Adrenal gland (tissue), 5 donors: Measurements from ENCODE around the gene TAF4.

Experiments
- CTCF ChIP-seq, 6 experiments: fragments of 450-650 bp in 4 of 6; fragments of 200-600 bp in 2 of 6; sonication (generic) in 1 of 6; IDR thresholded peaks; 1 replicate in 5 of 6; 2 replicates in 1 of 6; pipeline versions ENCODE4 v1.5.1 to v1.8.0; 2016 to 2021; ENCODE audit warnings: antibody characterized with exemption in 6 of 6, mild to moderate bottlenecking in 2 of 6, moderate library complexity in 1 of 6
- POLR2A ChIP-seq, 2 donors: fragments of 450-650 bp; IDR thresholded peaks; one replicate each; pipeline ENCODE4 v1.6.1; 2017; ENCODE audit warnings: antibody characterized with exemption in 2 of 2, mild to moderate bottlenecking in 2 of 2, moderate library complexity in 1 of 2
- donor health status: DM: no; HTN: no; CAD: no.

DNA sequence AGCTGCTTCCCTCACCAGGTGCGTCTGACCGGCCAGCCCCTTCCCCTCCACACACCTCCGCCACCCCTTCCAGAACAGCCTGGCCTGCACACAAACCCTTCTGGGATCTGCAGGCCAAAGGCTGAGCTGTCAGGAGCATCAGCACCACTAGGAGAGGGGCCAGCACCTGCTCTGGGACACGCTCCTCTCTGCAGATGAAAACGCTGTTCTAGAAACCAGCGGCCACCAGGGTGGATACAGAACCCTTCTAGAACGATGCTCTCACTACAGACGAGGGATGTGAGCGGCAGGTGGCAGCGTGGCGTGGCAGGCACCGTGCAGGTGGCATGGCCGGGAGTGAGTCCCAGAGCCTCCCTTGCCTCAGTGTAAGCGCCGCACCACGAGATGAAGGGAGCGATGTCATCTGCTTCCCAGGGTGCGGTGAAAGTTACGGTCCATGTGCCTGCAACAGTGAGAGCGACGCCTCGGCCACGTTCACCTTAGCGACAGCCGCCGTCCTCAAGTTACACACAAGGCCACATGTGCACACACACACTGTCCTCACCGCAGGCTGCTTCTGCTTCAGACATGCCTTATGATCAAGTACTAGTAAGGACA lies 53.6 kb downstream of the TAF4 start:
- TF ChIP-seq CTCF (IDR thresholded peaks at IDR 0.05) (no peak), POLR2A (IDR thresholded peaks at IDR 0.05) (no peak)
